ENCODE measurements around the gene MEIOSIN.

Gene MEIOSIN

GRCh38 chr19:45766869-45767346, 33.7 kb downstream of the MEIOSIN start:
- Histone ChIP-seq H3K4me3 (ENCODE audit: low read length) (peak overlapping the region; percentile 85), H3K9me3 (ENCODE audit: insufficient read depth, low read depth, low read length) (no peaks in the 10 kb centered on the region), H3K27me3 (ENCODE audit: insufficient read depth, low read length) (no peaks in the 10 kb centered on the region; the same call in 1 of the 2 replicates), H3K4me1 (ENCODE audit: insufficient read depth, low read length) (peaks cover 26% of the 10 kb centered on the region), H3K27ac (ENCODE audit: low read depth, low read length) (peak overlapping the region; percentile 27; the same call in 1 of the 2 replicates), H3K9ac (ENCODE audit: low read depth, low read length) (peak overlapping the region; percentile 95), H3K36me3 (ENCODE audit: insufficient read depth, low read length) (no peaks in the 10 kb centered on the region)
- WGBS: 28% methylated on average over 24 of the region's 24 CpGs

GRCh38 chr19:45767410-45767880, 34.2 kb downstream of the MEIOSIN start:
- no peaks in the 10 kb centered on the region; the same call in 1 of the 2 replicates for H3K27me3 ChIP-seq (ENCODE audit: insufficient read depth, low read length)
- H3K9me3 ChIP-seq (ENCODE audit: insufficient read depth, low read depth, low read length): no peaks in the 10 kb centered on the region
- H3K9ac ChIP-seq (ENCODE audit: low read depth, low read length): peak overlapping the region; percentile 95
- peak overlapping the region; percentile 98; the same call in 1 of the 2 replicates for H3K27ac ChIP-seq (ENCODE audit: low read depth, low read length)
- under 1% methylated on average over 31 of the region's 31 CpGs for WGBS
- no peaks in the 10 kb centered on the region for H3K36me3 ChIP-seq (ENCODE audit: insufficient read depth, low read length)
- H3K4me1 ChIP-seq (ENCODE audit: insufficient read depth, low read length): peaks cover 26% of the 10 kb centered on the region
- peak overlapping the region; percentile 85 for H3K4me3 ChIP-seq (ENCODE audit: low read length)

- Histone ChIP-seq H3K4me3 (ENCODE audit: low read length) (peak overlapping the region; percentile 85), H3K27ac (ENCODE audit: low read depth, low read length) (peak overlapping the region; percentile 98; the same call in 1 of the 2 replicates), H3K36me3 (ENCODE audit: insufficient read depth, low read length) (no peaks in the 10 kb centered on the region), H3K4me1 (ENCODE audit: insufficient read depth, low read length) (peaks cover 26% of the 10 kb centered on the region), H3K9ac (ENCODE audit: low read depth, low read length) (peak overlapping the region; percentile 95), H3K27me3 (ENCODE audit: insufficient read depth, low read length) (no peaks in the 10 kb centered on the region), H3K9me3 (ENCODE audit: insufficient read depth, low read depth, low read length) (no peaks in the 10 kb centered on the region)
- under 1% methylated on average over 102 of the region's 102 CpGs for WGBS
These were observed 34.8 kb downstream of the MEIOSIN start for GRCh38 chr19:45767881-45768654.

- peak overlapping the region; percentile 85 for H3K4me3 ChIP-seq (ENCODE audit: low read length)
- 0% methylated on average over 33 of the region's 33 CpGs for WGBS
- peaks cover 26% of the 10 kb centered on the region for H3K4me1 ChIP-seq (ENCODE audit: insufficient read depth, low read length)
- H3K9ac ChIP-seq (ENCODE audit: low read depth, low read length): peak overlapping the region; percentile 95
- H3K27me3 ChIP-seq (ENCODE audit: insufficient read depth, low read length): no peaks in the 10 kb centered on the region
- H3K9me3 ChIP-seq (ENCODE audit: insufficient read depth, low read depth, low read length): no peaks in the 10 kb centered on the region
- no peaks in the 10 kb centered on the region; the same call in 1 of the 2 replicates for H3K36me3 ChIP-seq (ENCODE audit: insufficient read depth, low read length)
- H3K27ac ChIP-seq (ENCODE audit: low read depth, low read length): peak overlapping the region; percentile 98
These were observed 35.4 kb downstream of the MEIOSIN start for GRCh38 chr19:45768655-45768983.

GRCh38 chr19:45768984-45769782, 35.9 kb downstream of the MEIOSIN start, which contains the start of gene SIX5:
TSS of gene SIX5 (minus strand) at chr19:45769252. CDS start at chr19:45768844, 408 bp downstream.
- WGBS: under 1% methylated on average over 70 of the region's 70 CpGs
- peak within 1 kb of the TSS; percentile 98 for H3K27ac ChIP-seq (ENCODE audit: low read depth, low read length)

GRCh38 chr19:45769821-45770191, 36.6 kb downstream of the MEIOSIN start:
- WGBS: 1% methylated on average over 28 of the region's 28 CpGs
- Histone ChIP-seq H3K9ac (ENCODE audit: low read depth, low read length) (peak overlapping the region; percentile 88), H3K36me3 (ENCODE audit: insufficient read depth, low read length) (no peaks in the 10 kb centered on the region; the same call in 1 of the 2 replicates), H3K27me3 (ENCODE audit: insufficient read depth, low read length) (no peaks in the 10 kb centered on the region), H3K9me3 (ENCODE audit: insufficient read depth, low read depth, low read length) (no peaks in the 10 kb centered on the region), H3K27ac (ENCODE audit: low read depth, low read length) (peak overlapping the region; percentile 98), H3K4me1 (ENCODE audit: insufficient read depth, low read length) (peaks cover 14% of the 10 kb centered on the region), H3K4me3 (ENCODE audit: low read length) (peak overlapping the region; percentile 83)

More at GRCh38 chr19:45768984-45769782, 35.9 kb downstream of the MEIOSIN start, which contains the start of gene SIX5:
- peak within 1 kb of the TSS; percentile 95 for H3K9ac ChIP-seq (ENCODE audit: low read depth, low read length)
- H3K4me3 ChIP-seq (ENCODE audit: low read length): peak within 1 kb of the TSS; percentile 85
- H3K9me3 ChIP-seq (ENCODE audit: insufficient read depth, low read depth, low read length): no peaks in the 10 kb centered on the region
- H3K4me1 ChIP-seq (ENCODE audit: insufficient read depth, low read length): peaks cover 20% of the 10 kb centered on the region
- no peaks in the 10 kb centered on the region; the same call in 1 of the 2 replicates for H3K36me3 ChIP-seq (ENCODE audit: insufficient read depth, low read length)
- no peaks in the 10 kb centered on the region for H3K27me3 ChIP-seq (ENCODE audit: insufficient read depth, low read length)

GRCh38 chr19:45770192-45771101, 37.2 kb downstream of the MEIOSIN start:
- no peaks in the 10 kb centered on the region for H3K9me3 ChIP-seq (ENCODE audit: insufficient read depth, low read depth, low read length)
- peak overlapping the region; percentile 88 for H3K9ac ChIP-seq (ENCODE audit: low read depth, low read length)
- H3K36me3 ChIP-seq (ENCODE audit: insufficient read depth, low read length): no peaks in the 10 kb centered on the region; the same call in 1 of the 2 replicates
- H3K4me1 ChIP-seq (ENCODE audit: insufficient read depth, low read length): 0 out of 2 replicates have a peak, but pooled peaks cover 8% of the 10 kb centered on the region
- WGBS: under 1% methylated on average over 79 of the region's 79 CpGs
- H3K27me3 ChIP-seq (ENCODE audit: insufficient read depth, low read length): no peaks in the 10 kb centered on the region
- peak overlapping the region; percentile 98 for H3K27ac ChIP-seq (ENCODE audit: low read depth, low read length)
- peak overlapping the region; percentile 83 for H3K4me3 ChIP-seq (ENCODE audit: low read length)

- Histone ChIP-seq H3K27ac (ENCODE audit: low read depth, low read length) (no peak overlapping the region), H3K36me3 (ENCODE audit: insufficient read depth, low read length) (peaks cover under 1% of the 10 kb centered on the region; the same call in 1 of the 2 replicates), H3K4me1 (ENCODE audit: insufficient read depth, low read length) (0 out of 2 replicates have a peak, but pooled peaks cover 8% of the 10 kb centered on the region), H3K9ac (ENCODE audit: low read depth, low read length) (peak overlapping the region; percentile 60), H3K4me3 (ENCODE audit: low read length) (peak overlapping the region; percentile 83), H3K27me3 (ENCODE audit: insufficient read depth, low read length) (no peaks in the 10 kb centered on the region), H3K9me3 (ENCODE audit: insufficient read depth, low read depth, low read length) (no peaks in the 10 kb centered on the region)
- WGBS: 49% methylated on average over 46 of the region's 46 CpGs
These were observed 38.2 kb downstream of the MEIOSIN start for GRCh38 chr19:45771311-45771933.

GRCh38 chr19:45772130-45772840, 39.0 kb downstream of the MEIOSIN start:
- Histone ChIP-seq H3K9me3 (ENCODE audit: insufficient read depth, low read depth, low read length) (no peaks in the 10 kb centered on the region), H3K9ac (ENCODE audit: low read depth, low read length) (no peak overlapping the region), H3K27me3 (ENCODE audit: insufficient read depth, low read length) (no peaks in the 10 kb centered on the region), H3K4me1 (ENCODE audit: insufficient read depth, low read length) (no peaks in the 10 kb centered on the region), H3K36me3 (ENCODE audit: insufficient read depth, low read length) (peaks cover 9% of the 10 kb centered on the region), H3K27ac (ENCODE audit: low read depth, low read length) (no peak overlapping the region), H3K4me3 (ENCODE audit: low read length) (no peak overlapping the region)
- 78% methylated on average over 14 of the region's 14 CpGs for WGBS
